NAMALWA (cell line): ENCODE results near the gene CTNNBIP1.

Source experiments
- DNase-seq: peaks from one replicate; pipeline ENCODE4 v3.0.0-alpha.2; 2015; ENCODE audit warnings: low spot score

Gene CTNNBIP1

DNA sequence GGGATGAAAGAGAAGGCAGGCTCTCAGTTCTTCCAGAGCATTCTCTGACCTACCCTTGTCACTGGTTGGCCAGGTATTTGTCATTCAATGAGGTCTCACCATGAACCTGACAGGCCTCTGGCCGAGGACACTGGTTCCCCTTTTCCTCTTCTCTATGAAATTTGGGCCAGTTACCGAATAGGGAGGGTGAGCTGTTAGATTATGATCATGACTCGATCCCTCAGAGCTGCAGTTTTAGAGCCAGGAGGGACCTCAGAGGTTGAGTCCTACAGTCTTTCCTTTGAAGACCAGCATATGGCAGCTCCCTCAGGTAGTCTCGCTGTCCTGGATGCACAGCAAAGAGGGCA lies 56.8 kb downstream of the CTNNBIP1 start:
- DNase-seq: no peak

- DNase-seq: no peak
Measured at GRCh38 chr1:9852410-9853248, 57.4 kb downstream of the CTNNBIP1 start.

DNA sequence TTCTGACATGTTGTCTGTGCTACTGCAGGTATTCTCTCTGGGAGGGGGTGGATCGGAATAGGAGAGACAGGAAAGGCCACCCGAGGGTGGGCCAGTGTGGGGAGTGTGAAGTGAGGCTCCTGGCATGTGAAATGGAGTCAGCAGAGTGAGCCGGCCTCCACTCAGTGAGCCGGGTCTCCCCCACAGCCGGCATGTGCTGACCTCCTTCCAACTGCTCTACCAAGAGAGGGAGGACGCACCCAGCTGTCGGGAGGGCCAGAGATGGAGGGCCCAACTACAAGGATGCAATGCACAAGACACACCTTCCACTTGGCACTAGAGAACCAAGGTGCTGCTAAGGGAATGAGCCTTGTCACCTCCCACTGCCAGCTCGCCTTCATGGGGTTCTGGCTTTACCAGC lies 58.1 kb downstream of the CTNNBIP1 start:
- no peak for DNase-seq

- DNase-seq: peak; percentile 75
Measured at GRCh38 chr1:9850442-9851162, 59.5 kb downstream of the CTNNBIP1 start.

GRCh38 chr1:9849691-9850441 lies 60.2 kb downstream of the CTNNBIP1 start:
- peak; percentile 99 for DNase-seq

DNA sequence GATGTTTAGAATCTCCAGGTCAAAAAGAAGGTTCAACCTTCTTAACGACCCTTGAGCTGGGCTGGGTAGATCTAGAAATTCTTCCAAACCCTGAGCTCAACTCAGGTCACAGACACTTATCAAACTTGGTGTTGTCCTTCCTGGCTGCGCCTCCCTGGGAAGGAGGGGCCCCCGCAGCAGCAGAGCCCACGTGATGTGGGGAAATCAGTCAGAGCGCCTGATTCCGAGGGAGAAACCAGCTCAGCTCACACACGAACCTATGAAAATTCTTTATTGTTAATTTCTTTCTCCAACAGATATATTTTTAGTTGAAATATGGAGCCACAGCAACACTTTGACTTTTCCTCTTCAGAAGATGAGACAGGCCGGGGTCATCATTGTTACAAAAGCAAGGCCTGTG lies 62.0 kb downstream of the CTNNBIP1 start:
- no peak for DNase-seq

- DNase-seq: no peak
Measured at GRCh38 chr1:9847269-9847668, 62.8 kb downstream of the CTNNBIP1 start.

- no peak for DNase-seq
Measured at GRCh38 chr1:9846611-9847171, 63.4 kb downstream of the CTNNBIP1 start.

- DNase-seq: no peak
Measured at GRCh38 chr1:9845914-9846313, 64.2 kb downstream of the CTNNBIP1 start.

DNA sequence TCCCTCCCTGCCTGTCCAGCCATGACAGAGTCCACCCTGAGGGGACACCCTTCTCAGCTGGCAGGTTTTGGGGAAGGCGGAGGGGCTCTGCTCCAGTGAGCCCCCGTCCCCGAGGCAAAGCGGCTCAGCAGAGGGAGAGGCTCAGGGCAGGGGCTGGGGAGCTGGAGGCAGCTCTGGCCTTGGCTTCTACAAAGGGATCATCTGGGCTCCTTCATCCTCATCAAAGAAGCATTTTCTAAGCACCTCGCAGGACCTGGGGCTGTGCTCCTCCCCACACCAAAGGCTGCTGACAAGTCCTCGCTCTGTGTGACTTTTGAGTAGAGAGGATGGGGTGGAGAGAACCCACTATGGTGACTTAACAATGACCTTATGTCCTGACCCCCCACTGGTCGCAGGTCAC lies 65.3 kb downstream of the CTNNBIP1 start:
- DNase-seq: no peak

DNA sequence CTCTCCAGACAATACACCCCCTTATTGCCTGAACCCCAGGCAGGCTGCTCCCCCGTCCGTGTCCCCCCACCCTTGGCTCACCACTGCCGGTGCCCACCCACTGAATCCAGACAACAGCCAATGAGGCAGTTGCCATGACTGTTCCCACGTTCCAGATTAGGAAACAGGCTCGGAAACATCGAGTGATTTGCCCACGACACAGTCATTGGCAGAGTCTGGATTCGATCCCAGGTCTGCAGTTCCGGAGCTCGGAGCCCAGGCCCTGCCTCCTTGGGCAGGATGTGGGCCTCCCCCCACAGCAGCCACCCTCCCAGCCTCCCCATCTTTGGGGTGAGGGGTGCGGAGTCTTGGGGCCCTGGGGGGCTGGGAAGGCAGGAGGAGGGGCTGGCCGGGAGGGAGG lies 66.0 kb downstream of the CTNNBIP1 start:
- no peak for DNase-seq

DNA sequence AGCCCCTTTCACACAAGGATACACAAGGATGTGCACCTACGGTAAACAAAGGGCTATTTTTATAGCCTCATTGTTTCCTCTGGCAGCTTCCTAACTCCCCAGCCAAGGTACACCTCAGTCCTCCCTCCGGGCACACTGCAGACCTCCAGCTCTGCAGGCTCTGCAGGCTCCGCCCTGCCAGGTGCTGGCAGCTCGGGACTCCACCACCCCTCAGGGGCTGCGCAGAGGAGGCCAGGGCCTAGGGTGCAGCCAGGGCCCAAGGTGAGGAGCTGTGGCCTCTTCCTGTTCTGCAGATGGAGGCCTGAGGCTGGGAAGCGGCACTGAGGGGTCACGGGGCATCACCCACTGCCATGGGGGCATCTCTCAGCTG lies 66.5 kb downstream of the CTNNBIP1 start:
- DNase-seq: no peak

DNA sequence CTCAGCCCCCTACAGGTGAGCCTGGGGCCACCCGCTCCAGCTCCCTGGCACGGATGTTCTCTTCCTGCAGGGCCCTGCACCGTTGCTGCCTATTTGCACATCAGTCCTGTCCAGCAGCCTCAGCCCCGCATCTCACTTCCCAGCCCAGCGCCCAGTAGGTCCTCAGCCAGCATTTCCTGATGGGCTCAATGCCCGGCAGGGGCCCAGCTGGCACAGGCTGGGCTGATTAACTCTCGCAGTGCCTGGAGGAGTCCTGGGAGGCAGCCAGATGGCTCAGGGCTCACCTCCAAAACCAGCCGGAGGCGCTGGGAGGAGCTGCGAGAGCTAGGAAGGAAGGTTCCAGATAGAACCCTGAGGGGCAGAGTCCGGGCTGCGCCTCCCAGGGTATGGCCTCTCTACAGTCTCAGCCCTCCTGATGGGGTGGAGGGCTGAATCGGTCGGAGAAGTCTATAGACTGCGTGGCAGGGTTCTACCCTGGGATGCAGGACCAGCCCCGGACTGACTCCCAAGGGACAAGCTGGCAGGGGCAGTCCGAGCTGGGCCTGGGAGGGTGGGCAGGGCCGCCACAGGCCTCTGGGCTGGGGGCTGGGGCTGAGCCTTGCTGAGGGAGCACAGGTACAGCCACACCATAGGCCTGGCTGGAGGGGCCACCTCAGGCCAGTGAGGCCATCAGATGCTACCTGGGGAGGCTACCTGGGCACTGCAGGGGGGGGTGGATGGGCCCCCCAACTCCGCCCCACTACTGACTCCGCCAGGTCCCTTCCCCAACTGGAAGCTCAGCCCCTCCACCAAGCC lies 67.1 kb downstream of the CTNNBIP1 start:
- DNase-seq: no peak

GRCh38 chr1:9842073-9842711 lies 67.9 kb downstream of the CTNNBIP1 start:
- DNase-seq: no peak

- no peak for DNase-seq
Measured at GRCh38 chr1:9841460-9841859, 68.6 kb downstream of the CTNNBIP1 start.

- no peak for DNase-seq
Measured at GRCh38 chr1:9840176-9840575, 69.9 kb downstream of the CTNNBIP1 start.

DNA sequence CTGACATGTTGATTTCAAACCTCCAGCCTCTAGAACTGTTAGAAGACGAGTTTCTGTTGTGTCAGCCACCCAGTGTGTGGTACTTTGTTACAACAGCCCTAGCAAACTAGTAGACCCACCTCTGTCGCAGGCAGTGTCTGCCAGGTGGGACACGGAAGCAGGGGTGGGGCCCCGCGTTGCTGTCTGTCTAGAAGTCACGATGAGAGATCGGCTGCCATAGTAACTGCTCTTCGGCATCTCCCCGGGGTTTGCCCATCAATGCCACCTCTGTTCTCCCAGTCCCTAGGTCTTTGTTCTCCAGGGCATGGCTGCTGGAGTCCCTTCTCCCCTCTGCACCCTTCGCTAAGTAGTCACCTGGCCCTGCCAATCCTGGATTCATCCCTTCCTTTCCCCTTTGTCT lies 71.1 kb downstream of the CTNNBIP1 start:
- DNase-seq: no peak

GRCh38 chr1:9836632-9836960 lies 73.5 kb downstream of the CTNNBIP1 start:
- no peak for DNase-seq

GRCh38 chr1:9835758-9836631 lies 74.1 kb downstream of the CTNNBIP1 start:
- DNase-seq: no peak

DNA sequence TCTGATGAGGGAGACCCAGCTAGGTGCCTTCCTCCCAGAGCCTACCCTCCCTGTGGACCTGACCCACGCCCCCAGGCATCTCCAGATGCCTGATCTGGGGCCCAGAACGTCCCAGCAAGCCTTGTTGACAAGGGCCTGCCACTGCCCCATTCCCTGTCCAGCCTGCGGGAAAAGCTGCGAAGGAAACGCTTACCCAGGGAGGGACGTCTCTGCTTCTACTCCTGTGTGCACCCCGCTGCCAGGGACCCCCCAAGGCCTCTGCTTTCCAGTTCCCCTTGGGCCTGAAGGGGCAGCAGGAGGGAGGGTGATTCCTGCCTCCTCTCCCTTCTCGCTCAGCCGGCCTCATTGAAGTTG lies 74.7 kb downstream of the CTNNBIP1 start:
- DNase-seq: no peak

DNA sequence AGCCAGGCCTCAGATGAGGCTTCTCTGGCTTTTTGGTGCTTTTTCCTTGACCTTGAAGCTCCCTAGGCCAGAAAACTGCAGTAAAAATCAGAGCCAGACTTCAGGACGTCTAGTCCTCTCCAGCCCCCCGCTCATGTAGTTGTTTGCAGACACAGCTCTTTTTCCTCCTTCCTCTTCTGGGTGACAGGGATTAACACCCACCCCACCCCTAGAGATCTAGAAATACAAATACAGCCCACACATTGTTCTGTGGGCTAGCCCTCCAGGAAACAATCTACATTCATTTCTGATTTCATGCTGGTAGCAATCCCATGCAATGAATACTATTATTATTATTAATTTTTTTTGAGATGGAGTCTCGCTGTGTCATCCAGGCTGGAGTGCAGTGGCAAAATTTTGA lies 76.4 kb downstream of the CTNNBIP1 start:
- DNase-seq: no peak
